NCI-H146 treated with DMSO at 0.1 percent for 48 hours (cell line): Measurements from ENCODE around the gene FHOD3.

Source experiments
- DNase-seq: peaks from one replicate; lab custom pipeline; 2025; ENCODE audit not compliant: unreplicated experiment; lab: John Stamatoyannopoulos, UW

Gene FHOD3

DNA sequence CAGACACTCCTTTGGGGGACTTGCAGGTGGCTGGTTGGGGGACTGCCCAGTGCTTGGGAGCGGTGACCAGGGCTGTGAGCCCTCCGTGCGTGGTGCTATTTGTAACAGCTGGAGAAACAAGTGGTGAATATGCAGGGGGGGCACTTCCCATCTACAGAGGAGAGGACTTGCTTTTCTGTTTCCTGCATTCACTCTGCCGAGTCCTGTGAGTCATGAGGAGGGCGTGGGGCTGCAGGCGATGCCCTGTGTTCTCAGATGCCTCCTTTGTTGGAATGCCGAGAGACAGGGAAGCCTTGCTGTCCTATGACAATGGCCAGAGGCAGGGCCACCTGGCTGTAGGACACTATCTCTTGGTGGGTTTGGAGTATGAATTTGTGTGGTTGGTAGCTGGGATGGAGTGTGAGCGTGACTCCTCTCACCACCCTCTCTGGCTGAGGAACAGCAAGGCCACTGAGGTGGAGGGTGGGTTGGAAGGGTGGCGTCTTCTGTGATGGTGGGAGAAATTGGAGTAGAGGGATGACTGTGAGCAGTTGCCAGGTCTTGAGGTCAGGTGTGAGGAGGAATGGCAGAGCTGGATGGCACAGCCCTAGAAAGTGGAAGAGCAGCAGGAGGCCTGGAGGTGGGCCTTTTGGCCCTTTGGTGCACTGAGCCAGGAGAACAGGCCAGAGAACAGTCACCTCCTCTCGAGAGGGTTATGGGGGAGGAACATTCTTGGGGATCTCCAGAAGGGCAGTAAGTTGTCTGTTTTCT lies 24.3 kb downstream of the FHOD3 start:
- DNase-seq, result no peak

DNA sequence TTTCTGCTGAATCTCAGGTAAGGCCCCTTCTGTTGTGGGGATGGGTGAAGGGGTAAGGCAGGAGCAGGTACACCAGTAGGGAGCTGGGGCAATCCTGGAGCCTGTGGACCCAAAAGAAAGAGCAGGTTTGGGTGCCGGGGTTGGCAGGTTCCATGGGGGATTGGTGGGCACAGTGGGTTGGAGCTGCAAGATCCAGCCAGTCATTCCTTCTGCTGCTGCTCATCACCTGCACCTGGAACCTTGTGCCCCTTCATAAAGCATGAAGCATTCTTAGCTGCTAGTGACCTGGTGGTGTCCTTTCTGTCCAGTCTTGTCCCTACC lies 24.9 kb downstream of the FHOD3 start:
- DNase-seq, result no peak

- DNase-seq, result no peak
Observed at GRCh38 chr18:36322734-36323133, 25.2 kb downstream of the FHOD3 start.

- DNase-seq, result no peak
Observed at GRCh38 chr18:36323421-36323820, 25.9 kb downstream of the FHOD3 start.

GRCh38 chr18:36325846-36326245 lies 28.3 kb downstream of the FHOD3 start:
- no peak for DNase-seq

DNA sequence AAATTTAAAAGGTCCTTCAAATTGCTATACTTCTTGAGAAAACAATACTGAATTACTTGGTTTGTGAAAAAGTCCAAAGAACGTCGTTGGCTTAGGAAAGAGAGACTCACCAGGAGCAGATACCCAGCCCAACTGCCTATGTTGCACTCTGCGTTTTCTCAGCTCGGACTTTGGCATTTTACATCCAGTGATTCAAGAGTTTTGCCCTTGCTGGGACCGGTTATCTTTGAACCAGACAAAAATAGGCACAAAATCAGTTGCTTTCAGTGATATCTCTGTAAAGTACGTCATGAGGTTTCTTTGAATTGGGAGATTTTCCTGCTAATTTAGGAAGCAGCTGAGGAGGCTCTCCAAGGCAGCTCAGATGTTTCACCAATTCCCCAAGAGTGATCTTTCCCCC lies 29.3 kb downstream of the FHOD3 start:
- no peak for DNase-seq

- DNase-seq, result no peak
Observed at GRCh38 chr18:36327352-36328316, 30.1 kb downstream of the FHOD3 start.

DNA sequence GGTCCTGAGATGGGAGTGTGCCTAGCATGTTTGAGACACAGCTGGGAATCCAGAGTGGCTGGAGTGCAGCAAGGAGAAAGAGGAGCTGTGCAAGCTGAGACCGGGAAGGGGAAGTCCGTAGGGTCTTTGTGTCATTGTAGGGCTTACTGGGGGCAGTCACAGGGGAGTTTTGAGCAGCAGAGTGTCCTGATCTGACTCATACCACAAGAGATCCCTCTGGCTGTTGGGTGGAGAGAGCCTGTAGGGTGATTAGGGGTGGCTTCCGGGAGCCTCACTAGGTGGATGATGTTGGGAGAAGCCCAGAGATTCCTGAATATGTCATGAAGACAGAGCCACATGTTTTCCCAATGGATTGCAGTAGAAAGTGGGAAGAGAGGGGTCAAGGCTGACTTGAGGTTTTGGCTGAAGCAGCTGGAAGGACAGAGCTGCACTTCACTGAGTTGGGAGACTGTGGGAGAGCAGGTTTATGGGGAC lies 30.9 kb downstream of the FHOD3 start:
- DNase-seq, result no peak

DNA sequence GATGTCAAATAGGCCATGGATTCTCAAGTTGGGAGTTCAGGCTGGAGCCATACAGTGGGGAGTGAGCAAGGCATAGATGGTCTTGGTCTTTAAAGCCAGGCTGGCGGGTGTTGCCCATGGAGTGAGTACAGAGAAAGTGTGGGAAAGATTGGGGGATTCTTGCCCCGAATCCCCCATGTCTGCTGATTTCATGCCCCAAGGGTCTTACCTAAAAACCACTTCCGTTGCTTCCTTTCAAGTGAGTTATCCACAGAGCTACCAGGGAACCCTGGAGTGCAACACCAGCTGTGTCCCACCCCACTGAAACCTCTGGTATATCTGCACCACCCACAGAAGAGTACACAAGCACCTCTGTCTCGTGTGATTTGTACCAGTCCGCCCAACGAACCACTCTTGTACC lies 31.4 kb downstream of the FHOD3 start:
- DNase-seq, result no peak

- no peak for DNase-seq
Observed at GRCh38 chr18:36329684-36330434, 32.3 kb downstream of the FHOD3 start.

DNA sequence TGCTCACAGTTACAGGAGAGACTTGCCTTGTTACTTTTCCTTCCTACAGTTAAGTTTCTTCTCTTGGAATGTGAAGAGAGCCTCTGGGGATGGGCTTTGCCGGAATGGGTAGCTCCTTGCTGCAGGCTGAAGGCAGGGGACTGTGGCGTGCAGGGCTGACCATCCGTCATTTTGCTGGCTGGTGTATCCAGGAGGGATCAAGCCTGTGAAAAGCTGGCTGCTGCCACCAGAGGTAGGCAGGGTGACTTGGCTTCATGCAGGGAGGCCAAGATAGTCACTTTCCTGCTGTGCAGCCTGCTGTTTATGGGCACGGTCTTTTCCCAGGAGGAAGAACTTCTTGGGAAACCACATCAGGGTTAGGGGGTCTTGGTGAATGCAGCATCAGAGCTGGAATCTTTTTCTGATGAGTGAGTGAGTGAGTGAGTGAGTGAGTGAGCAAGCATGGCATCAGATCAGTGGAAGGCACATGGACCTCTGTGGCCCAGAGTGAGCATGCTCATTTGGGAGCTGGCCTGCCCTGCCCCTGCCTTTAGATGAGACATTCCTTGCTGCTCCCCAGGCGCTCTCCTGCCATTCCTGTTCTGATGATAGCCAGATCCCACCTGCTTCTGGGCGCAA lies 33.0 kb downstream of the FHOD3 start:
- no peak for DNase-seq

- DNase-seq, result no peak
Observed at GRCh38 chr18:36331521-36331971, 34.0 kb downstream of the FHOD3 start.

DNA sequence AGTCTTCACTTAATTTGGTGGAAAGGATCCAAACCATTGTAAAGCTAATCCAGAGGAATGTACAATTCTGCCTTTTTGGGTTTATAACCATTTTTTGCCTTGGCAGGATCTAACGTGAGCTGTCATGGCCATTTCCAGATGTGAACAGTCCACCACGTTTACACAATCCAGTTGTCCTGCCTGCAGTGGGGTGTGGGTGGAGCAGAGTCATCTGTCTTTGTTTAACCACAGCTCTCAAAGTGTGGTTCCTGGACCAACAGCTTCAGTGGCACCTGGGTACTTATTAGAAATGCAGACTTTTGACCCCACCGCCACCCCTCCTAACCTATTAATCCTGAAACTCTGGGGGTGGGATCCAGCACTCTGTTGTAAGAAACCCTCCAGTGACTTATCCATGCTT lies 35.9 kb downstream of the FHOD3 start:
- no peak for DNase-seq

DNA sequence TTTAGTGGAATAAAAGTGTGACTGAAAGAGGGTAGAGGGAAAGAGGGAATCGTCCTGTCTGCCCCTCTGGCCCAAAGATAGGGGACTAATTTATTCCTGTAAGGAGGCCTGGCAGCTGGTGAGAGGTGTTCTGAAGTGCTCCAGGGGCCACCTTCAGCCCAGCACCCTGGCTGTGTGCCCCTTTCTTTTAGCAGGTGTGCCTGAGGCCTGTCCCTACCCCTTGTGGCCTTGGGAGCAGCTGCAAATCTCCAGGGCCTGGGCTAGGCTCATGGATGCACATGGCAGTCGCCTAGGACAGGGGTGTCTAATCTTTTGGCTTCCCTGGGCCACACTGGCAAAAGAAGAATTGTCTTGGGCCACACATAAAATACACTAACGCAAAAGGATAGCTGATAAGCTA lies 37.3 kb downstream of the FHOD3 start:
- no peak for DNase-seq

DNA sequence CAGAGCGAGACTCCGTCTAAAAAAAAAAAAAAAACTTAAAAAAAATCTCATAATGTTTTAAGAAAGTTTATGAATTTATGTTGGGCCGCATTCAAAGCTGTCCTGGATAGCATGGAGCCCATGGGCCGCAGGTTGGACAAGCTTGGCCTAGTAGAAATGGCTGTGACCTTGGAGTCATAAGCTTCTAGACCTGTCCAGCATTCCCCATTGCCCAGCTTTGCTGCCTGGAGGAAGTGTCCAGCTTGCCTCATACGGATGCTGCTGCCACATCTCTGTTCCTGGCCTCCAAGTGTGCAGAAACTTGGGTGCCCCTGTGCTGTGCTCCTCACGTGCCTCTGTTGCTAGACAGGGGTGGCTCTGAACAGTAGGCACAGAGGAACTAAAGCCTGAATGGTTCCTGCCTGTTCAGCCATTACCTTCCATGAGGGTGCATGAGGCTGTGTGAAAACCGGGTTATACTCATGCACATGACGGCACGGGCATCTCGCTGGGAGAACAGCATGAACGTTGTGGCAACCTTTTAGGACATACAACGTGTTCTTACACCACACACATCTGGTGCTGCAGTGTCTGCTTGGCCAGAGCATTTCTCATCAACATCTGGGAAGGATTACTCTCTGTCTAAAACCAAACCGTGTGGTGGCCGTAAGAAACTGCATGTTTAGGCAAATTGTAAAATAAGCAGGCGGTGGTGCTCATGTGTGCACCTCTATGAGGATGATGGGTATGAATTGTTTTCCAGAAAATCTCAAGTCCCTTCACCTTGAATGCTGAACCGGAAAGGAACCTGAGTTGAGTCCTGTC lies 38.2 kb downstream of the FHOD3 start:
- no peak for DNase-seq

DNA sequence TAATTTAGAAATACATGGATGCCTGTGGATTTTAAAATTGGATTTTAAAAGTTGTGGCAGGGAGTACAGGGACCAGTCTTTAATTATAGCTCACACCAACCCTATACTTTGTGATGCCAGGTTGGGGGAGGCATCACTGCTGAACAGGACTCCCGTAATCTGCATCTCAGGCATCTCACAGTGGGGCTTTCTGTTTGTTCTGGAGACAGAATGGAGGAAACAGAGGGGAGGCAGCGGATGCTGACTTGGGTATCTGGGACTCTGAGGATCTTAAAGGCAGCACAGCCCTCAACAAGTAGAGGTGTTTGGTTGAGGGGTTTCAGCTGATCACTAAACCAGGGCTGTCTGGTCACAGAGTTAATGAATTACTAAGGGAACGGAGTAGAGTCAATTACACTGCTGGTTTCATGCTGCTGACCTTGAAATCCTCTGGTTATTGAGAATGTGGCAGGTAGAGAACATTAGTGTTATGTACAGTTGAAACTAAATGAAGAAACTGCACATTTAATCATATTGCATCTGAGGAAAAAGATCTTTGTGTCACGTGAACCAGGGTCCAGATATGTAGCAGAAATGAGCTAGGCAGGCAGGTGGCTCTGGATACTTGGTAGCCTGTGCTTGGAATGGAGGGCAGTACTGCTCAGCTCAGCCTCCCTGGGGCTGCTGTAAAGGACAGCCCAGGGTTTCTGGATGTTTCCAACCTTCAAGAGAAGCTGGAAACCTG lies 40.3 kb downstream of the FHOD3 start:
- no peak for DNase-seq

- DNase-seq, result no peak
Observed at GRCh38 chr18:36338403-36338933, 41.0 kb downstream of the FHOD3 start.

- DNase-seq, result no peak
Observed at GRCh38 chr18:36340246-36340645, 42.7 kb downstream of the FHOD3 start.

- no peak for DNase-seq
Observed at GRCh38 chr18:36341944-36342343, 44.4 kb downstream of the FHOD3 start.
